ENCODE measurements around the gene RNF111. TPM values are rescaled to one million over a fixed set of nuclear protein-coding genes. Genes with fewer than 3 reads are reported as not detected.

Gene RNF111
- total and polyA plus RNA-seq, 9 of the 15 experiments (the other 6 are each of a cell fraction or from before 2014, with no cell fraction given), result 7.9 to 26.0 (median 14.4) TPM

GRCh38 chr15:59143281-59143680 is 155.8 kb downstream of the RNF111 start:
- ChIA-PET CTCF (ENCODE audit: low intra/inter-chr PET ratio) (no interaction called here), POLR2A (interaction anchor here (0.7 kb wide), 1 partner anchor 12 kb away, joined by 3 read pairs; no protein-coding TSS in a partner anchor)
- ATAC-seq (no peak), DNase-seq (ENCODE audit: extremely low read depth in 1 of 4, low spot score in 3 of 4) (no peak), FAIRE-seq (no peak)
- no peaks in the 10 kb centered on the region for H3K27me3 ChIP-seq (ENCODE audit: control insufficient read depth in 2 of 2, insufficient read depth in 2 of 2, low read length in 2 of 2)
- no peaks in the 10 kb centered on the region for H4K20me1 ChIP-seq (replicated peaks; ENCODE audit: control insufficient read depth, insufficient read depth, low read length)
- no peak overlapping the region for H3K4me2 ChIP-seq (ENCODE audit: insufficient read depth, low read length)
- TF ChIP-seq STAG1 (CRISPR knock-in tag; IDR thresholded peaks at IDR 0.05; ENCODE audit: borderline replicate concordance) (no peak), FOXP1 (CRISPR knock-in tag; IDR thresholded peaks at IDR 0.05) (no peak), SMC3 (conservative IDR thresholded peaks at IDR 0.05; ENCODE audit: insufficient read depth, low read depth, low read length) (no peak), FOXJ2 (tag; IDR thresholded peaks at IDR 0.05) (no peak), RBFOX2 (IDR thresholded peaks at IDR 0.05; ENCODE audit: low read depth, low read length) (no peak), ZNF274 (IDR thresholded peaks at IDR 0.05; ENCODE audit: borderline replicate concordance, low read depth, low read length) (no peak), NUFIP1 (IDR thresholded peaks at IDR 0.05; ENCODE audit: partially characterized antibody) (no peak), STAT5A (IDR thresholded peaks at IDR 0.05; ENCODE audit: borderline replicate concordance, low read length) (no peak), HEY1 (CRISPR knock-in tag; IDR thresholded peaks at IDR 0.05; ENCODE audit: borderline replicate concordance) (no peak)
- TF ChIP-seq, protein P1, sequence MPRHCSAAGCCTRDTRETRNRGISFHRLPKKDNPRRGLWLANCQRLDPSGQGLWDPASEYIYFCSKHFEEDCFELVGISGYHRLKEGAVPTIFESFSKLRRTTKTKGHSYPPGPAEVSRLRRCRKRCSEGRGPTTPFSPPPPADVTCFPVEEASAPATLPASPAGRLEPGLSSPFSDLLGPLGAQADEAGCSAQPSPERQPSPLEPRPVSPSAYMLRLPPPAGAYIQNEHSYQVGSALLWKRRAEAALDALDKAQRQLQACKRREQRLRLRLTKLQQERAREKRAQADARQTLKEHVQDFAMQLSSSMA (CRISPR knock-in tag; IDR thresholded peaks at IDR 0.05), result no peak
- H3K9me3 ChIP-seq (replicated peaks; ENCODE audit: control insufficient read depth, insufficient read depth, low read depth, low read length), result no peaks in the 10 kb centered on the region
- H3K79me2 ChIP-seq (ENCODE audit: control insufficient read depth, insufficient read depth, low read length), result no peaks in the 10 kb centered on the region
- no peaks in the 10 kb centered on the region for H3K9me1 ChIP-seq (ENCODE audit: control insufficient read depth, insufficient read depth, low read length)
- H3K27ac ChIP-seq (ENCODE audit: extremely low read depth, low read depth, low read length), result no peak overlapping the region
- in situ Hi-C loops (cut with MboI), result no loop called here
- no peak overlapping the region for H2AFZ ChIP-seq (ENCODE audit: low read depth, low read length)
- no peak overlapping the region for H3K4me3 ChIP-seq
- BruUV-seq (replicated peaks), result no TSS peak
- H3K36me3 ChIP-seq (ENCODE audit: control insufficient read depth, insufficient read depth, low read length), result peaks cover 22% of the 10 kb centered on the region
- 67% methylated on average over 5 of the region's 5 CpGs for WGBS (ENCODE audit: insufficient coverage, low coverage, missing lambda C conversion rate)
- no peak overlapping the region for H3K9ac ChIP-seq (ENCODE audit: insufficient read depth in 1 of 2, low read depth in 2 of 2, low read length in 2 of 2)
- H3K4me1 ChIP-seq (replicated peaks in 1 of 2; ENCODE audit: control insufficient read depth in 2 of 2, insufficient read depth in 2 of 2, low read length in 2 of 2), result no peaks in the 10 kb centered on the region; a peak in 1 of 5 replicates
- intact Hi-C loops (cut with micrococcal nuclease), result no loop called here

All from K562 (cell line).